HepG2 (cell line): Measurements from ENCODE around the gene C18orf54. TPM values are rescaled to one million over a fixed set of nuclear protein-coding genes. Genes with fewer than 3 reads are reported as not detected.

ENCODE experiments used
- ATAC-seq: fragments of 200-7000 bp; cut with Tn5 transposase; 3 replicates; pipeline ENCODE4 v1.9.1; 2020; ENCODE audit warnings: mild to moderate bottlenecking, moderate library complexity
- BruUV-seq: library from RNA; stranded (reverse); fragments of 400-500 nt; replicated peaks from 2 replicates; lab custom pipeline; 2021; lab: Mats Ljungman, UMichigan
- CTCF ChIA-PET: fragments of 300-600 bp; formaldehyde crosslinking; extraction: SDS; loops from one replicate; lab custom pipeline; 2021; ENCODE audit warnings: low total read pairs, inconsistent platforms, low intra/inter-chr PET ratio; lab: Yijun Ruan, JAX
- POLR2A ChIA-PET: fragments of 350-600 bp; sonication (Branson Sonifier 250); formaldehyde crosslinking; loops from one replicate; lab custom pipeline; 2020; ENCODE audit warnings: antibody characterized with exemption, inconsistent platforms; lab: Yijun Ruan, JAX
- DNase-seq: peaks from one replicate; pipeline ENCODE4 v3.0.0-alpha.2; 2015; ENCODE audit warnings: low spot score
- FAIRE-seq: peaks from 3 replicates; lab custom pipeline; 2011; peaks lifted over from hg19 to GRCh38; lab: Jason Lieb, UNC
- H2AFZ ChIP-seq: one replicate; pipeline ENCODE4 v1.6.1; 2011; ENCODE audit warnings: low read length, inconsistent platforms
- H3K27ac ChIP-seq: fragments of 300-600 bp; 3 replicates; pipeline ENCODE4 v1.8.0; 2011; ENCODE audit warnings: mixed run types, mild to moderate bottlenecking, mixed read lengths, low read length, inconsistent platforms; ENCODE audit not compliant: insufficient read depth; ENCODE audit errors: extremely low read length
- H3K27me3 ChIP-seq, 2 experiments: fragments of 200-600 bp in 1 of 2; 2 replicates in 1 of 2; 3 replicates in 1 of 2; pipeline versions ENCODE4 v1.6.0 to v1.8.0; 2011; ENCODE audit warnings: low read length in 2 of 2, mild to moderate bottlenecking in 2 of 2, moderate library complexity in 2 of 2, inconsistent platforms in 1 of 2; ENCODE audit not compliant: insufficient read depth in 2 of 2, control insufficient read depth in 1 of 2
- H3K36me3 ChIP-seq, 2 experiments: fragments of 200-600 bp in 1 of 2; replicated peaks in 1 of 2; 2 replicates in 1 of 2; 3 replicates in 1 of 2; pipeline versions ENCODE4 v1.5.1 to v1.8.0; 2011; ENCODE audit warnings: low read length in 2 of 2, inconsistent platforms in 1 of 2; ENCODE audit not compliant: insufficient read depth in 2 of 2, control insufficient read depth in 1 of 2
- H3K4me1 ChIP-seq: 2 replicates; pipeline ENCODE4 v1.5.1; 2012; ENCODE audit warnings: low read length, inconsistent platforms; ENCODE audit not compliant: insufficient read depth
- H3K4me2 ChIP-seq: 2 replicates; pipeline ENCODE4 v1.6.0; 2011; ENCODE audit warnings: low read depth, low read length, inconsistent platforms
- H3K4me3 ChIP-seq, 3 experiments: fragments of 200-600 bp in 1 of 3; sonication (generic), shearing (Covaris generic) in 1 of 3; replicated peaks in 1 of 3; 2 replicates each; pipeline ENCODE4 v1.5.1; 2011 to 2016; ENCODE audit warnings: low read length in 3 of 3, inconsistent platforms in 2 of 3, low read depth in 2 of 3, mild to moderate bottlenecking in 2 of 3, control low read depth in 1 of 3, mixed read lengths in 1 of 3; ENCODE audit not compliant: insufficient read depth in 1 of 3
- H3K79me2 ChIP-seq: one replicate; pipeline ENCODE4 v1.6.1; 2011; ENCODE audit warnings: low read length, inconsistent platforms; ENCODE audit not compliant: insufficient read depth
- H3K9ac ChIP-seq: 2 replicates; pipeline ENCODE4 v1.6.0; 2011; ENCODE audit warnings: mild to moderate bottlenecking, low read depth, low read length, inconsistent platforms; ENCODE audit not compliant: insufficient read depth
- H3K9me3 ChIP-seq: 2 replicates; pipeline ENCODE4 v1.5.1; 2012; ENCODE audit warnings: mild to moderate bottlenecking, low read length
- H4K20me1 ChIP-seq: 2 replicates; pipeline ENCODE4 v1.6.0; 2011; ENCODE audit warnings: inconsistent platforms, mild to moderate bottlenecking, low read length, moderate library complexity; ENCODE audit not compliant: insufficient read depth
- BATF2 ChIP-seq: sonication (generic); formaldehyde crosslinking; IDR thresholded peaks from 2 replicates; pipeline ENCODE4 v1.8.0; 2022; ENCODE audit warnings: mild to moderate bottlenecking, missing genetic modification reagents, moderate library complexity
- FIP1L1 ChIP-seq: fragments of 200-400 bp; formaldehyde crosslinking; IDR thresholded peaks from 2 replicates; pipeline ENCODE4 v1.6.1; 2018; ENCODE audit warnings: low read depth, mild to moderate bottlenecking, low read length, moderate library complexity, borderline replicate concordance; ENCODE audit not compliant: insufficient read depth
- FOXJ3 ChIP-seq: sonication (generic); formaldehyde crosslinking; IDR thresholded peaks from 2 replicates; pipeline ENCODE4 v1.4.0; 2020; ENCODE audit warnings: missing genetic modification reagents, mild to moderate bottlenecking, borderline replicate concordance
- GFI1 ChIP-seq: sonication (generic); formaldehyde crosslinking; IDR thresholded peaks from 2 replicates; pipeline ENCODE4 v1.5.0; 2020; ENCODE audit warnings: missing genetic modification reagents, mild to moderate bottlenecking, borderline replicate concordance
- MIXL1 ChIP-seq: IDR thresholded peaks from 2 replicates; pipeline ENCODE4 v1.6.1; 2016
- NR3C1 ChIP-seq: sonication (generic); formaldehyde crosslinking; IDR thresholded peaks from 2 replicates; pipeline ENCODE4 v1.4.0; 2020; ENCODE audit warnings: missing genetic modification reagents
- POGZ ChIP-seq: sonication (generic); formaldehyde crosslinking; IDR thresholded peaks from 2 replicates; pipeline ENCODE4 v1.4.0; 2020; ENCODE audit warnings: mild to moderate bottlenecking, missing genetic modification reagents
- SP4 ChIP-seq: sonication (generic); formaldehyde crosslinking; IDR thresholded peaks from 2 replicates; pipeline ENCODE4 v1.8.1; 2023; ENCODE audit warnings: mild to moderate bottlenecking, missing genetic modification reagents
- SRY ChIP-seq: sonication (generic); formaldehyde crosslinking; IDR thresholded peaks from 2 replicates; pipeline ENCODE4 v1.8.0; 2022; ENCODE audit warnings: mild to moderate bottlenecking, missing genetic modification reagents
- TARDBP ChIP-seq: sonication (generic); formaldehyde crosslinking; IDR thresholded peaks from 2 replicates; pipeline ENCODE4 v1.8.0; 2022; ENCODE audit warnings: mild to moderate bottlenecking, missing genetic modification reagents
- TRIM24 ChIP-seq: sonication (generic); formaldehyde crosslinking; IDR thresholded peaks from 2 replicates; pipeline ENCODE4 v1.8.0; 2022; ENCODE audit warnings: mild to moderate bottlenecking, missing genetic modification reagents
- ZNF496 ChIP-seq: sonication (generic); formaldehyde crosslinking; IDR thresholded peaks from 2 replicates; pipeline ENCODE4 v1.8.1; 2023; ENCODE audit warnings: mild to moderate bottlenecking, moderate library complexity, missing genetic modification reagents; ENCODE audit not compliant: insufficient replicate concordance
- ZNF556 ChIP-seq: sonication (generic); formaldehyde crosslinking; IDR thresholded peaks from 2 replicates; pipeline ENCODE4 v1.4.0; 2020; ENCODE audit warnings: mild to moderate bottlenecking, missing genetic modification reagents, borderline replicate concordance
- ZNF589 ChIP-seq: sonication (generic); formaldehyde crosslinking; conservative IDR thresholded peaks from 2 replicates; pipeline ENCODE4 v1.8.0; 2022; ENCODE audit warnings: mild to moderate bottlenecking, moderate library complexity, missing genetic modification reagents
- ZNF766 ChIP-seq: sonication (generic); formaldehyde crosslinking; IDR thresholded peaks from 2 replicates; pipeline ENCODE4 v1.5.0; 2020; ENCODE audit warnings: missing genetic modification reagents, borderline replicate concordance
- ZNF768 ChIP-seq: sonication (generic); formaldehyde crosslinking; IDR thresholded peaks from 2 replicates; pipeline ENCODE4 v1.4.0; 2020; ENCODE audit warnings: missing genetic modification reagents
- WGBS: methylation state at CpG from one replicate; pipeline ENCODE4 v1.1.6; 2017; ENCODE audit warnings: low lambda C conversion rate; 5-methylcytosine and 5-hydroxymethylcytosine counted together
- in situ Hi-C: cut with HindIII; loops from 2 replicates; pipeline ENCODE4 v1.10.0; 2017; ENCODE audit warnings: low pct_unique_long_range_greater_than_20kb; ENCODE audit not compliant: extremely low pct_ligation_motif_present
- intact Hi-C: fragments of 100-400 bp; cut with micrococcal nuclease; formaldehyde crosslinking; loops from one replicate; pipeline ENCODE4 v1.10.0; 2022; ENCODE audit not compliant: unreplicated experiment
- polyA plus RNA-seq, 8 experiments: library from polyadenylated mRNA; depleted of rRNA in 3 of 8; stranded (reverse) in 7 of 8; unstranded in 1 of 8; fragments of >200 nt; fragmentation: Illumina TruSeq in 4 of 8; extraction: Trizol in 4 of 8; gene quantifications; 2 replicates each; pipeline versions ENCODE4 v1.2.1 to v1.2.3, GENCODE V29; 2011 to 2016; ENCODE audit warnings: low read depth in 4 of 8, missing spikeins in 1 of 8, mixed read lengths in 1 of 8; ENCODE audit not compliant: insufficient read depth in 1 of 8
- total RNA-seq, 5 experiments: library from RNA; depleted of rRNA; stranded (reverse); fragments of >200 nt; fragmentation: Illumina TruSeq; extraction: Trizol; gene quantifications; 2 replicates each; pipeline ENCODE4 v1.2.3, GENCODE V29; 2016; ENCODE audit warnings: low read depth in 1 of 5
- TF ChIP-seq, protein P1 (sequence below): sonication (generic); formaldehyde crosslinking; IDR thresholded peaks from 2 replicates; pipeline ENCODE4 v1.5.0; 2020; ENCODE audit warnings: missing genetic modification reagents, mild to moderate bottlenecking, borderline replicate concordance
- TF ChIP-seq, protein P2 (sequence below): sonication (generic); formaldehyde crosslinking; IDR thresholded peaks from 2 replicates; pipeline ENCODE4 v1.8.0; 2022; ENCODE audit warnings: low read depth, missing genetic modification reagents
- TF ChIP-seq, protein P3 (sequence below): sonication (generic); formaldehyde crosslinking; conservative IDR thresholded peaks from 2 replicates; pipeline ENCODE4 v1.8.1; 2023; ENCODE audit warnings: missing genetic modification reagents

C18orf54 gene
- total and polyA plus RNA-seq, 2 of the 13 experiments (the other 11 are each of a cell fraction or from before 2014, with no cell fraction given) = 1.8 to 2.5 TPM

DNA sequence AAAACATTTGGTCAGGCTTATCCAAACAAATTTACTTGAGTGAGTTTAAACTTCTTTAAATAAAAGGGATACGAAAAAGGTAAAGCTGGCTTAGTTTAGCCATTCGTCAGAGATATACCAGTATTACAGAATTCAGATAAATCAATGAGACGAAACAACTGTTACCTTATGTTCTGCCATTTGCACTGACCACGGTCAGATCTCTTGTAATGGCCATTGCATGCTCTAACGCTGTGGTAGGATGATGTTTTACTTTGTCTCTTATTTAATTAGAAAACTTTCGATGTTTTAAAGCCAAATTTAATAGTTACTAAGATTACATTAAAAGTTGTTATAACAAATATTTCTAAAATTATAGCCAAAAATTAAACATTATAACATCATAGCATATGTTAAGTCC lies 1.5 kb downstream of the C18orf54 start:
- H3K27me3 ChIP-seq = no peaks in the 10 kb centered on the region; a peak in 2 of 5 replicates
- H3K9ac ChIP-seq = peak overlapping the region; percentile 68; the same call in 1 of the 2 replicates
- ATAC-seq (no peak), FAIRE-seq (peak; percentile 23), DNase-seq (no peak)
- CTCF ChIA-PET = no interaction called here
- no peaks in the 10 kb centered on the region for H3K36me3 ChIP-seq
- no peaks in the 10 kb centered on the region for H4K20me1 ChIP-seq
- H2AFZ ChIP-seq = peak overlapping the region; percentile 92
- POLR2A ChIA-PET = no interaction called here
- H3K4me1 ChIP-seq = peaks cover 28% of the 10 kb centered on the region
- no peaks in the 10 kb centered on the region for H3K79me2 ChIP-seq
- in situ Hi-C loops = no loop called here
- TF ChIP-seq TRIM24 (CRISPR knock-in tag) = no peak
- TF ChIP-seq, protein P1, sequence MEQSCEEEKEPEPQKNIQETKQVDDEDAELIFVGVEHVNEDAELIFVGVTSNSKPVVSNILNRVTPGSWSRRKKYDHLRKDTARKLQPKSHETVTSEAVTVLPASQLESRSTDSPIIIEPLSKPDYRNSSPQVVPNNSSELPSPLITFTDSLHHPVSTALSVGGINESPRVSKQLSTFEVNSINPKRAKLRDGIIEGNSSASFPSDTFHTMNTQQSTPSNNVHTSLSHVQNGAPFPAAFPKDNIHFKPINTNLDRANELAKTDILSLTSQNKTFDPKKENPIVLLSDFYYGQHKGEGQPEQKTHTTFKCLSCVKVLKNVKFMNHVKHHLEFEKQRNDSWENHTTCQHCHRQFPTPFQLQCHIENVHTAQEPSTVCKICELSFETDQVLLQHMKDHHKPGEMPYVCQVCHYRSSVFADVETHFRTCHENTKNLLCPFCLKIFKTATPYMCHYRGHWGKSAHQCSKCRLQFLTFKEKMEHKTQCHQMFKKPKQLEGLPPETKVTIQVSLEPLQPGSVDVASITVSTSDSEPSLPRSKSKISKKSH = no peak
- no peak for TF ChIP-seq SRY (CRISPR knock-in tag)
- TF ChIP-seq ZNF496 (CRISPR knock-in tag) = no peak
- no peak for TF ChIP-seq NR3C1 (CRISPR knock-in tag)
- TF ChIP-seq ZNF556 (CRISPR knock-in tag) = no peak
- no peak for TF ChIP-seq ZNF589
- TF ChIP-seq MIXL1 (CRISPR knock-in tag) = no peak
- TF ChIP-seq, protein P2, sequence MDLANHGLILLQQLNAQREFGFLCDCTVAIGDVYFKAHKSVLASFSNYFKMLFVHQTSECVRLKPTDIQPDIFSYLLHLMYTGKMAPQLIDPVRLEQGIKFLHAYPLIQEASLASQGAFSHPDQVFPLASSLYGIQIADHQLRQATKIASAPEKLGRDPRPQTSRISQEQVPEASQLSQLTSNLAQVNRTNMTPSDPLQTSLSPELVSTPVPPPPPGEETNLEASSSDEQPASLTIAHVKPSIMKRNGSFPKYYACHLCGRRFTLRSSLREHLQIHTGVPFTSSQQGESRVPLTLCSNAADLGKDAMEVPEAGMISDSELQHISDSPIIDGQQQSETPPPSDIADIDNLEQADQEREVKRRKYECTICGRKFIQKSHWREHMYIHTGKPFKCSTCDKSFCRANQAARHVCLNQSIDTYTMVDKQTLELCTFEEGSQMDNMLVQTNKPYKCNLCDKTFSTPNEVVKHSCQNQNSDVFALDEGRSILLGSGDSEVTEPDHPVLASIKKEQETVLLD (CRISPR knock-in tag) = no peak
- no peak for TF ChIP-seq ZNF766
- TF ChIP-seq SP4 (CRISPR knock-in tag) = no peak
- no peak for TF ChIP-seq FIP1L1
- TF ChIP-seq GFI1 (CRISPR knock-in tag) = no peak
- TF ChIP-seq, protein P3, sequence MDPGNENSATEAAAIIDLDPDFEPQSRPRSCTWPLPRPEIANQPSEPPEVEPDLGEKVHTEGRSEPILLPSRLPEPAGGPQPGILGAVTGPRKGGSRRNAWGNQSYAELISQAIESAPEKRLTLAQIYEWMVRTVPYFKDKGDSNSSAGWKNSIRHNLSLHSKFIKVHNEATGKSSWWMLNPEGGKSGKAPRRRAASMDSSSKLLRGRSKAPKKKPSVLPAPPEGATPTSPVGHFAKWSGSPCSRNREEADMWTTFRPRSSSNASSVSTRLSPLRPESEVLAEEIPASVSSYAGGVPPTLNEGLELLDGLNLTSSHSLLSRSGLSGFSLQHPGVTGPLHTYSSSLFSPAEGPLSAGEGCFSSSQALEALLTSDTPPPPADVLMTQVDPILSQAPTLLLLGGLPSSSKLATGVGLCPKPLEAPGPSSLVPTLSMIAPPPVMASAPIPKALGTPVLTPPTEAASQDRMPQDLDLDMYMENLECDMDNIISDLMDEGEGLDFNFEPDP (CRISPR knock-in tag) = no peak
- TF ChIP-seq TARDBP = no peak
- TF ChIP-seq ZNF768 = no peak
- TF ChIP-seq BATF2 (CRISPR knock-in tag) = no peak
- TF ChIP-seq FOXJ3 = no peak
- TF ChIP-seq POGZ (CRISPR knock-in tag) = no peak
- no TSS peak for BruUV-seq
- intact Hi-C loops = no loop called here
- WGBS = 42% methylated on average over 6 of the region's 6 CpGs
- H3K9me3 ChIP-seq = no peaks in the 10 kb centered on the region
- H3K4me2 ChIP-seq = peak overlapping the region; percentile 93
- H3K4me3 ChIP-seq = peak overlapping the region; percentile 92 to 99 (median 97); a peak in 5 of 6 replicates
- no peak overlapping the region for H3K27ac ChIP-seq
